HCT116 (cell line): ENCODE data around the gene IL17D. TPM values are rescaled to one million over a fixed set of nuclear protein-coding genes. Genes with fewer than 3 reads are reported as not detected.

ENCODE experiments used
- ATAC-seq: fragments of 200-7000 bp; cut with Tn5 transposase; 2 replicates; pipeline ENCODE4 v1.9.1; 2020; ENCODE audit warnings: mild to moderate bottlenecking, moderate library complexity
- BruUV-seq: library from RNA; stranded (reverse); fragments of 400-500 nt; replicated peaks from 2 replicates; lab custom pipeline; 2021; lab: Mats Ljungman, UMichigan
- CTCF ChIA-PET: fragments of 300-600 bp; sonication (Branson Sonifier 250); formaldehyde crosslinking; loops from one replicate; lab custom pipeline; 2021; ENCODE audit warnings: antibody characterized with exemption; lab: Charles Lee
- POLR2A ChIA-PET: fragments of 300-600, 350-600 bp; sonication (Branson Sonifier 250); formaldehyde crosslinking; loops from one replicate; lab custom pipeline; 2021; ENCODE audit warnings: antibody characterized with exemption; lab: Charles Lee
- RAD21 ChIA-PET, 2 experiments: fragments of 300-600 bp; sonication (Branson Sonifier 250); formaldehyde crosslinking; loops; one replicate each; lab custom pipeline; 2023; ENCODE audit warnings: low total read pairs in 2 of 2; ENCODE audit not compliant: uncharacterized antibody in 2 of 2, unreplicated experiment in 2 of 2, low non-redundant PET in 1 of 2; lab: Charles Lee
- DNase-seq: peaks from one replicate; pipeline ENCODE4 v3.0.0-alpha.2; 2010; ENCODE audit warnings: low read depth, low spot score
- H2AFZ ChIP-seq: fragments of 200-600 bp; shearing (Covaris generic), sonication (generic); 2 replicates; pipeline ENCODE4 v1.6.1; 2017; ENCODE audit warnings: low read depth, mixed run types, mixed read lengths, antibody characterized with exemption, low read length; ENCODE audit not compliant: poor library complexity, severe bottlenecking
- H3K27ac ChIP-seq: 2 replicates; pipeline ENCODE4 v1.5.1; 2012; ENCODE audit warnings: low read depth, low read length
- H3K27me3 ChIP-seq: fragments of 200-600 bp; sonication (generic); 2 replicates; pipeline ENCODE4 v1.6.1; 2016; ENCODE audit warnings: mixed run types, low read length, mixed read lengths; ENCODE audit not compliant: insufficient read depth
- H3K36me3 ChIP-seq, 2 experiments: fragments of 200-500 bp in 1 of 2; fragments of 200-600 bp in 1 of 2; sonication (Bioruptor generic) in 1 of 2; sonication (generic) in 1 of 2; 2 replicates each; pipeline versions ENCODE4 v1.5.1 to v1.6.1; 2014 to 2016; ENCODE audit warnings: low read length in 2 of 2, inconsistent platforms in 1 of 2, mixed read lengths in 1 of 2, mixed run types in 1 of 2; ENCODE audit not compliant: insufficient read depth in 2 of 2, control insufficient read depth in 1 of 2
- H3K4me1 ChIP-seq, 2 experiments: fragments of 200-600 bp in 1 of 2; sonication (generic) in 1 of 2; 2 replicates each; pipeline versions ENCODE4 v1.5.1 to v1.6.1; 2012 to 2017; ENCODE audit warnings: low read length in 2 of 2, inconsistent platforms in 1 of 2, mild to moderate bottlenecking in 1 of 2, mixed read lengths in 1 of 2, mixed run types in 1 of 2, moderate library complexity in 1 of 2; ENCODE audit not compliant: insufficient read depth in 2 of 2, control insufficient read depth in 1 of 2
- H3K4me2 ChIP-seq: fragments of 200-600 bp; sonication (generic); 2 replicates; pipeline ENCODE4 v1.6.1; 2017; ENCODE audit warnings: mixed run types, low read length, mixed read lengths
- H3K4me3 ChIP-seq, 2 experiments: fragments of 200-600 bp in 1 of 2; sonication (generic) in 1 of 2; replicated peaks in 1 of 2; 2 replicates each; pipeline ENCODE4 v1.5.1; 2011 to 2016; ENCODE audit warnings: low read length in 2 of 2, control low read depth in 1 of 2, low read depth in 1 of 2, mild to moderate bottlenecking in 1 of 2, mixed read lengths in 1 of 2, mixed run types in 1 of 2
- H3K79me2 ChIP-seq: fragments of 200-600 bp; sonication (generic); 2 replicates; pipeline ENCODE4 v1.6.1; 2017; ENCODE audit warnings: mild to moderate bottlenecking, mixed run types, low read length, moderate library complexity, mixed read lengths; ENCODE audit not compliant: insufficient read depth
- H3K9ac ChIP-seq: fragments of 200-600 bp; sonication (generic); 2 replicates; pipeline ENCODE4 v1.6.1; 2016; ENCODE audit warnings: low read length, mixed read lengths
- H3K9me2 ChIP-seq: fragments of 200-600 bp; sonication (generic), shearing (Covaris generic); 2 replicates; pipeline ENCODE4 v1.6.1; 2017; ENCODE audit warnings: mixed run types, mild to moderate bottlenecking, moderate library complexity; ENCODE audit not compliant: insufficient read depth
- H3K9me3 ChIP-seq, 2 experiments: fragments of 200-500 bp in 1 of 2; fragments of 200-600 bp in 1 of 2; sonication (Bioruptor generic) in 1 of 2; sonication (generic) in 1 of 2; 2 replicates each; pipeline ENCODE4 v1.6.1; 2014 to 2017; ENCODE audit warnings: low read length in 2 of 2, mixed read lengths in 2 of 2, inconsistent platforms in 1 of 2, low read depth in 1 of 2, mild to moderate bottlenecking in 1 of 2, mixed run types in 1 of 2, moderate library complexity in 1 of 2; ENCODE audit not compliant: control insufficient read depth in 1 of 2, insufficient read depth in 1 of 2
- H4K20me1 ChIP-seq: fragments of 200-600 bp; sonication (generic), shearing (Covaris generic); 2 replicates; pipeline ENCODE4 v1.6.1; 2017; ENCODE audit warnings: mixed run types, mild to moderate bottlenecking, moderate library complexity; ENCODE audit not compliant: insufficient read depth
- ATF3 ChIP-seq: IDR thresholded peaks from 2 replicates; pipeline ENCODE4 v1.6.1; 2012
- CBX3 ChIP-seq: IDR thresholded peaks from 2 replicates; pipeline ENCODE4 v1.6.1; 2012; ENCODE audit warnings: low read depth
- CEBPB ChIP-seq: IDR thresholded peaks from 2 replicates; pipeline ENCODE4 v1.6.1; 2012; ENCODE audit warnings: low read depth
- CTCF ChIP-seq, 3 experiments: fragments of 200-600 bp in 1 of 3; sonication (generic) in 1 of 3; IDR thresholded peaks in 2 of 3; conservative IDR thresholded peaks in 1 of 3; 2 replicates each; pipeline ENCODE4 v1.5.1; 2012 to 2017; ENCODE audit warnings: low read depth in 2 of 3, low read length in 2 of 3, antibody characterized with exemption in 1 of 3, borderline replicate concordance in 1 of 3, control low read depth in 1 of 3, mild to moderate bottlenecking in 1 of 3, mixed read lengths in 1 of 3, mixed run types in 1 of 3, moderate library complexity in 1 of 3; ENCODE audit not compliant: insufficient read depth in 1 of 3
- ELF1 ChIP-seq: IDR thresholded peaks from 2 replicates; pipeline ENCODE4 v1.6.1; 2012; ENCODE audit warnings: low read depth, borderline replicate concordance
- EZH2phosphoT487 ChIP-seq: fragments of 200-600 bp; IDR thresholded peaks from 2 replicates; pipeline ENCODE4 v1.6.1; 2018; ENCODE audit warnings: antibody characterized with exemption, borderline replicate concordance
- JUND ChIP-seq: IDR thresholded peaks from 2 replicates; pipeline ENCODE4 v1.6.1; 2012
- POLR2A ChIP-seq: IDR thresholded peaks from 2 replicates; pipeline ENCODE4 v1.7.0; 2011; ENCODE audit warnings: borderline replicate concordance; ENCODE audit not compliant: insufficient read depth, insufficient read length; ENCODE audit errors: extremely low read depth
- POLR2AphosphoS5 ChIP-seq: IDR thresholded peaks from 2 replicates; pipeline ENCODE4 v1.6.1; 2011; ENCODE audit warnings: mild to moderate bottlenecking, low read depth, low read length, moderate library complexity
- SP1 ChIP-seq: IDR thresholded peaks from 2 replicates; pipeline ENCODE4 v1.6.1; 2012; ENCODE audit warnings: low read depth
- ZNF274 ChIP-seq: fragments of 200-500 bp; sonication (Bioruptor generic); IDR thresholded peaks from 2 replicates; pipeline ENCODE4 v1.6.1; 2014; ENCODE audit warnings: mild to moderate bottlenecking, low read depth, low read length, inconsistent platforms
- intact Hi-C: fragments of 100-400 bp; cut with micrococcal nuclease; formaldehyde crosslinking; loops from 2 replicates; pipeline ENCODE4 v1.10.0; 2022
- total RNA-seq: library from RNA; stranded (reverse); gene quantifications from one replicate; pipeline ENCODE4 v1.2.1, GENCODE V29; 2021; ENCODE audit not compliant: unreplicated experiment

Gene IL17D
- total RNA-seq, 1 experiment from 2014 or later, result 0.25 TPM

GRCh38 chr13:20666948-20667347 lies 36.6 kb upstream of the IL17D start:
- Histone ChIP-seq H4K20me1 (no peaks in the 10 kb centered on the region), H3K36me3 (peaks cover 0 to 3% of the 10 kb centered on the region in 2 experiments; a peak in 1 of 4 replicates), H3K4me3 (no peak overlapping the region), H3K4me2 (no peak overlapping the region), H3K4me1 (no peaks in the 10 kb centered on the region), H3K9me3 (no peaks in the 10 kb centered on the region), H3K27me3 (no peaks in the 10 kb centered on the region), H3K9me2 (no peaks in the 10 kb centered on the region), H3K9ac (no peak overlapping the region), H2AFZ (no peak overlapping the region), H3K27ac (no peak overlapping the region), H3K79me2 (no peaks in the 10 kb centered on the region)
- ChIA-PET CTCF (no interaction called here), RAD21 (no interaction called here), POLR2A (no interaction called here)
- DNase-seq, result no peak
- no TSS peak for BruUV-seq
- no peak for TF ChIP-seq ZNF274
- intact Hi-C loops, result no loop called here
- no peak for ATAC-seq

DNA sequence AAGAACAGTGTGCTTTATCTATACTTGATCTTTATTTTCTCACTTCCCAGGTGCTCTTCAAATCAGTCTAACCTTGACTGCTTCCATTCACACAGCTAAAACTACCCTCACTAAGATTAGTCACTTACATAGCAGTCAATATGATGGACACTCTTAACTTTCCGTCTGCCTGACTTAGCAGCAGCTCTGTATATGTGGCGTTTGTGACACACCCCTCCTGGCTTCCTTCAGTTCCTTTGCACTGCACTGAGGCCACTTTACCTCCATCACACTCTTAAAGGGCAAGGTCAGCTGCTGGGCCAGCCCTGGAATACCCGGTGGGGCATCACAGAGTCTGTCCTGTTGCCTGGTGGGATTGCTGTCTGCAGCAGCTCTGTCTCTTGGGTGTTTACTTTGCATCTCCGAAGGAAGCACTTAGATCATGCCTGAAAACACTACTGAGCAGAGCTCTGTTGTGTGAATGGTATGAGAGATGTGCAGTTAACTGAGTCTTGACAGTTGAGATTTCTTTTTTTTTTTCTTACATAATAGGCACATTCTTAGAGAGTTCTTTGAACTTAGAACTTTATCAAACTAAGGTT lies 35.6 kb upstream of the IL17D start:
- RAD21 ChIA-PET, result no interaction called here
- POLR2A ChIA-PET, result interaction anchor here (0.6 kb wide), 1 partner anchor 37 kb away, joined by 5 read pairs; no protein-coding TSS in a partner anchor
- peaks cover 0 to 3% of the 10 kb centered on the region in 2 experiments; a peak in 1 of 4 replicates for H3K36me3 ChIP-seq

More for the DNA sequence above, 35.6 kb upstream of the IL17D start:
- H3K9ac ChIP-seq, result no peak overlapping the region
- TF ChIP-seq POLR2AphosphoS5 (no peak), JUND (no peak), CBX3 (no peak), ELF1 (no peak), POLR2A (no peak), ATF3 (no peak), CTCF (IDR thresholded peaks at IDR 0.05 in 2 of 3, conservative IDR thresholded peaks at IDR 0.05 in 1 of 3; ENCODE audit: borderline replicate concordance in 1 of 3, insufficient read depth in 1 of 3, low read depth in 2 of 3, low read length in 2 of 3) (no peak), EZH2phosphoT487 (no peak), SP1 (no peak), CEBPB (no peak)
- no peaks in the 10 kb centered on the region for H4K20me1 ChIP-seq
- H3K4me1 ChIP-seq, result no peaks in the 10 kb centered on the region
- no peak for ATAC-seq
- CTCF ChIA-PET, result no interaction called here
- no peak overlapping the region for H3K4me2 ChIP-seq
- H2AFZ ChIP-seq, result no peak overlapping the region
- no peaks in the 10 kb centered on the region for H3K9me2 ChIP-seq
- no peak overlapping the region for H3K27ac ChIP-seq
- BruUV-seq, result no TSS peak
- no peaks in the 10 kb centered on the region for H3K79me2 ChIP-seq
- no peak overlapping the region for H3K4me3 ChIP-seq
- intact Hi-C loops, result no loop called here
- DNase-seq, result no peak
- no peaks in the 10 kb centered on the region for H3K9me3 ChIP-seq
- no peaks in the 10 kb centered on the region for H3K27me3 ChIP-seq
